Stimulated activated CD4-positive, alpha-beta T cell treated with anti-CD3 and anti-CD28 coated beads, Interleukin-4, amount 100 ng/mL, for 4 hours (primary cell): Measurements from ENCODE around the gene CLEC4F.

ENCODE experiments used
- DNase-seq, 2 experiments: peaks; one replicate each; pipeline ENCODE4 v3.0.0-alpha.2; 2020

CLEC4F gene

GRCh38 chr2:70785137-70785911, 35.1 kb downstream of the CLEC4F start:
- peak; percentile 21 to 45 for DNase-seq

GRCh38 chr2:70784320-70784719, 36.1 kb downstream of the CLEC4F start:
- no peak for DNase-seq

DNA sequence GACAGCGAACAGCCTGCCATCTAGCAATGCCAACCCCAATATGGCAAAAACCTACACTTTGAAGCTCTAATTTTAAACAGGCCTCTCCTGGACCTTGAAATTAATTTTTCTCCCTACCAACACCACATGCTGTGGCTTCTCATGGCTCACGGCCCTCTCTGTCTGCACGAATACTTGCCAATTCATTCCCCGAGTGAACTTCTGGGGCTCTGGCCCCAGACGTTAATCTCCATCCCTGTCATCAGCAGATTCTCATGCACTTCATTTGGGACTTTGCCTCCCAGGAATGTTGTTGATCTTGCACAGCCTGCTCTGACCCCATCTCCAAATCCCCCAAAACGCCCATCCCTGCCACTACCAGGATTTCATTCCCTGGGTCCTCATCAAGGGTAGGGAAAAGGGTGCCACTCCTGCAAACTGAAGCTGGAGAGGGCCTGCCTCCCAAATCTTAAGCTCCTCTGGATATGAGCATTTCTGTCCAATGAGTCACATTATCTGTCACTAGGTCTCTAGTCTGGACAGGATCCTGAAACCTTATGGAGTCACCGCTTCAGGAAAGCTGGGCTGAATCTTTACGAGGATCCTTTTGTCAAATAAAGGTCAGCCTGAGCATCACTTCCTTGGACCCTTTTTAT, 40.4 kb downstream of the CLEC4F start:
- no peak for DNase-seq

DNA sequence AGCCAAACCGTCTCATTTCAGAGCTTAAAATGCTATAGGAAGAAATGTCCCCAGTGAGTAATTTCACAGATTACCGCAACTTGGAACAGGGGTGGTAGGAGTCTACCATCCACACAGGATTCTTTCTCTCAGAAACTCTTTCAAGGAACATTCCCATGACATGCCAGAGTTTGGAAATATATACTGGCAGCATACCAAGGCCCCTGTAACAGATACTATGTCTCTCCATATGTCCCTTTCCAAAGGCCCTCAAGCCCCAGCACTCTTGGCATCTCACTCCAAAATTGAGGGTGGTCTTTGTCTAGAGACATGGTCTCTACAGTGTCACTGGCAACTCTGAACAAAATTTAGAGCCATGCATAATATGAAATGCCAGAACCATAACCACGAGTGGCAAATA, 40.9 kb downstream of the CLEC4F start:
- no peak for DNase-seq

DNA sequence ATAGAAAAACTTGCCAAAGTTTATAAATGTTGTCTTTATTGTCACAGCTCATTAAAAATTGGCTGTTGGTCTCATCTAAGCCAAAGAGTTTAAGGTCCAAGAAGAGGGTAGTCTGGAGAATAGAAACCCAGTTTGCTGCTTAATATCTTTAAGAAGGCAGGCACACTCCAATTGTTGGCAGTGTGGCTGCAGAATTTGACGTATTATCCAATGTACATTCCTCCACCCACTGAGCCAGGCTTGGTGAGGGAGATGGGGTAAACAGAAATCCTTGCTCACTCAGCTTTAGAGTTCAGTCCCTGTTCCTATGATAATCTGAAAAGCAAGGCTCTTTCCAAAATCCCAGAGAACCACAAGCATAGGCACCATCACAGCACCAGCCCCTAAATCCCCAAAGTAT, 41.7 kb downstream of the CLEC4F start:
- no peak for DNase-seq

DNA sequence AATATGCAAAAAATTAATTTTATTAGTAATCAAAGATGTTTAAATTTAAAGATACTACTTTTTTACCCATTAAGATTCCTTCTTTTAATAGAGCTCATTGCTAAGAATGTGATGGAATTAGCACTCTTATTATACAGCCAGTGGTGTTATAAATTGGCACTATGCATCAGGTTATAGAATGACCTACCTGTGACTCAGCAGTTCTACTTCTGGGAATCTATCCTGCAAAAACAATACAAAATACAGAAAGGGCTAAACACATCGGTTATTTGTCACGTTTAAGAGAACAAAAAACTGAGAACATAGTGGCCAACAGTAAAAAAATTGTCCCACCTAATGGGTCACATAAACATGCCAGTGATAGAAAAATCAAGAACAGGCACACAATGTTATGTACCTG, 42.9 kb downstream of the CLEC4F start:
- DNase-seq, result no peak

GRCh38 chr2:70776266-70776665, 44.1 kb downstream of the CLEC4F start:
- no peak for DNase-seq

- DNase-seq, result no peak
Observed at GRCh38 chr2:70775141-70775540, 45.3 kb downstream of the CLEC4F start.

- no peak for DNase-seq
Observed at GRCh38 chr2:70772486-70773155, 47.8 kb downstream of the CLEC4F start.

DNA sequence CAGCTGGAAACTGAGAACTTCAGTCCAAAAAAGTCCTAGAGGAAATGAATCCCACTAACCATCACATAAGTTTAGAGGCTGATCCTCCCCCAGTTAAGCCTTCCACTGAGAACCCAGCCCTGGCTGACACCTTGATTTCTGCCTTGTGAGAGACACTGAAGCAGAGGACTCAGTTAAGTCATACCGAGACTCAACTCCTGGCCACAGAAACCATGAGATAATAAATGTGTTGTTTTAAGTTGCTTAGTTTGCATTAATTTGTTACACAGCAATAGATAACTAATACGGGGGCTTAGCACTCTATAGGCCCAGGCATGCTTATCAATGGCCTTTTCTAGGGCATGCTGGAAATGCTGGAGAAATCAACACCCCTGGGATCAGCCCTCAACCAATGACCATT, 49.0 kb downstream of the CLEC4F start:
- no peak for DNase-seq

- DNase-seq, result no peak
Observed at GRCh38 chr2:70769450-70769849, 50.9 kb downstream of the CLEC4F start.

DNA sequence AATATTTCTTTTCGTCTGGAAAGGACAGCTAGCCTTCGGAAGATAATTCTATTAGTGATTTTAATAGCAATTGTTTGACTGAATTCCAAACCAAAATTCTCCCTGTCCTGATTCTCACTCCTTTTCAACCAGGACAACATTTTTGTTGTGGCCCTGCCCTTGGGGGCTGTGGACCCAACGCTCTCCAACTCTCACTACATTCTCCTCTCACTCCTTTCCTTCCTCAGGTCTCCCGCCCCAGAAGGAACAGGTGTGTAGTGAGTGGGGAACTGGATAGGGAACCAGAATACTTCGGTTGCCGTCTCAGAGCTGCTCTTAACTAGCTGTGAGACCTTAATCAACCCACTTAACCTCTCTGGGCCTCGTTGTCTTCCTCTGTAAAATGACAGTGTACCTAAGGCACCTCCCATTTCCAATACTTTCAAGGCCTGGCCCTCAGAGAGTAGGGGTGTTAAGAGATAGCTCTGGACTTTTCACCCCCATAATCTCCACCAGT, 51.8 kb downstream of the CLEC4F start:
- DNase-seq, result no peak

GRCh38 chr2:70767699-70768589, 52.5 kb downstream of the CLEC4F start, which contains the start of gene ADD2:
Gene ADD2, minus strand, starts transcription at chr2:70768200. Its CDS starts 61,792 bp downstream, at chr2:70706408.
- peak; percentile 27 to 43 for DNase-seq

- DNase-seq, result peak in 1 of 2 experiments; percentile 7
Observed at GRCh38 chr2:70767079-70767698, 53.2 kb downstream of the CLEC4F start.

DNA sequence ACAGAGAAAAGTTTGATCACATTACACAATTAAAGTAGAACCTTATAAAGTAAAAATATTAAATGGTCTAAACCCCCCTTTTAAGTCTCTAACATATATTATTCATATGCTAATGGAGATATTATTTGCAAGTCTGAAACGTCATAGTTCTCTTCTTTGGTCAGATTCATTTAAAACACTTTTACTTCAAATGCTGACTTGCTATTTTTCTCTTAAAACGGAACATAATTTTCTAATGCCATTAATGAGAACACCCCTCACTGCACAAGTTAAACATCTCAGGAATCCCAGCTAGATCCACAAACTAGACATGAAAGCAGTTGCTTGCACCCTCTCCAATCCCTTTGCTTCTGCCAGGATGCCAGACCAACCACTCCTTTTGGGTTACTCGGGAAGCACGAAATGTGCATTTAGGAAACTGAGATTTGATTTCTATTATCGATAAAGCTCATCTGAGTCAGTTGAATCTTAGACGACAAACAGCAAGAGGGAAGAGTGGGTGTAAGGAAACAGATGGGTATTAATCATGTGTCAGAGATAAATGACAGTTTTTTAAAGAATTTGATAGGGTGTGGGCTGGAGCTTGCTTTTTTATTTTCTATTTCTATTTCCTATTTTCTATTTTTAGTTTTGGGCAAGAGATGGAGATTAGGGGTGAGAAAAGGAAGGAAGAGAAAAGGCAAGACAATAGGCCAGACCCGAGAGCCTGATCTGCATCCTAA, 53.9 kb downstream of the CLEC4F start:
- DNase-seq, result no peak

DNA sequence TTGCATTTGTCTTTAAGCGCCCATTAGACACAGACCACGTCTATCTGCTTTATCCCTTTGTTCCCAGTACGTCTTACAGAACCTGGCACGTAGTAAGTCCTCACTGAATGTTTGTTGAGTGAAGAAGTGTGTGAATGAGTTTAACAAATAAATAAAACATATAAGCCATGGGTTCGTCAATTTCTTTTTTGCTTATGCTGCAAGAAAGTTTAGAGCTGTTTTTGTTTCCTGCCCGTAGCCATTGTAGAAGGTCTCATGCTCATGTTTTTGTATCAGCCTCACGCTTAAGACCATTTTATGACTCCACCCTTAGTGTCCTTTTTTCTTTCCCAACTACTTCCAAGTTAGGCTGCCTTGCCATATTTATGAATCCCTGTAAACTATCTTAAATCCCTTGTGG, 54.9 kb downstream of the CLEC4F start:
- DNase-seq, result no peak

- DNase-seq, result no peak
Observed at GRCh38 chr2:70759446-70759845, 61.0 kb downstream of the CLEC4F start.
